ENCODE measurements around the gene NTM.

The NTM gene

DNA sequence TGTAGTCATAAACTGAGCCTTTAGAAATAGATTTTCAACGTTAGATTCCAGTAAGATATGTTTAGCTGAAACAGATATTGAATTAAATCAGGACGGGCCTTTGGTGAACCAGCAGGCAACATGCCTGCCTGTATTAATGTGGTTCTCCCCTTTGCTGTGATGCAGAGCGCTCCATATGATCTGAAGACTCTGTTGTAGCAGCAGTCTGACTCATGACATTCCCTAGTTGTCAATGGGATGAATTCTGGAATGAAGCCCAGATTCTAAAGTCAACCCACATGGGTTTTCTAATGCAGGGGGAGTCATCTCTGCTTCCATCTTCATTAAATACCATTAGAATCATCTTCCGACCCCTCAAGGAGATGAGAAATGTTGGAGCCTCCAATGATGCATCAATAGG, 864.5 kb downstream of the NTM start:
- no peak overlapping the region for H3K4me3 ChIP-seq (ENCODE audit: low read depth, low read length, poor library complexity, severe bottlenecking)
- H3K36me3 ChIP-seq (ENCODE audit: insufficient read depth, low read length) = no peaks in the 10 kb centered on the region
- no peaks in the 10 kb centered on the region for H4K20me1 ChIP-seq (ENCODE audit: insufficient read depth, low read length)
- no peaks in the 10 kb centered on the region for H3F3A ChIP-seq (ENCODE audit: insufficient read depth, low read length)
- H3K27me3 ChIP-seq (ENCODE audit: insufficient read depth, low read length) = no peaks in the 10 kb centered on the region
- H3K4me2 ChIP-seq (ENCODE audit: low read length) = no peak overlapping the region
- no peaks in the 10 kb centered on the region for H3K9me2 ChIP-seq (ENCODE audit: low read depth, low read length)
- no peak overlapping the region for H3K27ac ChIP-seq (ENCODE audit: low read depth, low read length, poor library complexity, severe bottlenecking)
- H3K9me3 ChIP-seq (ENCODE audit: low read length) = no peaks in the 10 kb centered on the region
- TF ChIP-seq EZH2 (IDR thresholded peaks at IDR 0.05; ENCODE audit: borderline replicate concordance, low read length) = no peak
- TF ChIP-seq CTCF (IDR thresholded peaks at IDR 0.05; ENCODE audit: low read length) = no peak
- no peaks in the 10 kb centered on the region for H3K79me2 ChIP-seq (ENCODE audit: insufficient read depth, low read length)
- no peaks in the 10 kb centered on the region for H3K4me1 ChIP-seq (ENCODE audit: insufficient read depth, low read length, severe bottlenecking)
- no peak overlapping the region for H2AFZ ChIP-seq (ENCODE audit: low read length)
- no peak overlapping the region for H3K9ac ChIP-seq (ENCODE audit: low read length)

GRCh38 chr11:132237781-132238180, 867.4 kb downstream of the NTM start:
- Histone ChIP-seq H3K9me3 (ENCODE audit: low read length) (no peaks in the 10 kb centered on the region), H3K9ac (ENCODE audit: low read length) (no peak overlapping the region), H3K4me1 (ENCODE audit: insufficient read depth, low read length, severe bottlenecking) (no peaks in the 10 kb centered on the region), H3K27ac (ENCODE audit: low read depth, low read length, poor library complexity, severe bottlenecking) (no peak overlapping the region), H3K9me2 (ENCODE audit: low read depth, low read length) (no peaks in the 10 kb centered on the region), H3K4me2 (ENCODE audit: low read length) (no peak overlapping the region), H3K27me3 (ENCODE audit: insufficient read depth, low read length) (no peaks in the 10 kb centered on the region), H3K4me3 (ENCODE audit: low read depth, low read length, poor library complexity, severe bottlenecking) (no peak overlapping the region), H3K79me2 (ENCODE audit: insufficient read depth, low read length) (no peaks in the 10 kb centered on the region), H3K36me3 (ENCODE audit: insufficient read depth, low read length) (no peaks in the 10 kb centered on the region), H3F3A (ENCODE audit: insufficient read depth, low read length) (no peaks in the 10 kb centered on the region), H2AFZ (ENCODE audit: low read length) (no peak overlapping the region), H4K20me1 (ENCODE audit: insufficient read depth, low read length) (no peaks in the 10 kb centered on the region)
- no peak for TF ChIP-seq EZH2 (IDR thresholded peaks at IDR 0.05; ENCODE audit: borderline replicate concordance, low read length)
- TF ChIP-seq CTCF (IDR thresholded peaks at IDR 0.05; ENCODE audit: low read length) = no peak

- Histone ChIP-seq H3K9me3 (ENCODE audit: low read length) (no peaks in the 10 kb centered on the region), H3K4me2 (ENCODE audit: low read length) (no peak overlapping the region), H3F3A (ENCODE audit: insufficient read depth, low read length) (no peaks in the 10 kb centered on the region), H3K4me1 (ENCODE audit: insufficient read depth, low read length, severe bottlenecking) (no peaks in the 10 kb centered on the region), H3K4me3 (ENCODE audit: low read depth, low read length, poor library complexity, severe bottlenecking) (no peak overlapping the region), H3K9ac (ENCODE audit: low read length) (no peak overlapping the region), H3K27me3 (ENCODE audit: insufficient read depth, low read length) (no peaks in the 10 kb centered on the region), H2AFZ (ENCODE audit: low read length) (no peak overlapping the region), H3K36me3 (ENCODE audit: insufficient read depth, low read length) (no peaks in the 10 kb centered on the region), H4K20me1 (ENCODE audit: insufficient read depth, low read length) (no peaks in the 10 kb centered on the region), H3K27ac (ENCODE audit: low read depth, low read length, poor library complexity, severe bottlenecking) (no peak overlapping the region), H3K9me2 (ENCODE audit: low read depth, low read length) (no peaks in the 10 kb centered on the region), H3K79me2 (ENCODE audit: insufficient read depth, low read length) (no peaks in the 10 kb centered on the region)
- TF ChIP-seq CTCF (IDR thresholded peaks at IDR 0.05; ENCODE audit: low read length) (no peak), EZH2 (IDR thresholded peaks at IDR 0.05; ENCODE audit: borderline replicate concordance, low read length) (no peak)
Observed at GRCh38 chr11:132238331-132238866, 868.0 kb downstream of the NTM start.

Data from OCI-LY1 (cell line).